Sigmoid colon (tissue), 7 donors: Measurements from ENCODE around the gene UBASH3B. TPM values are rescaled to one million over a fixed set of nuclear protein-coding genes. Genes with fewer than 3 reads are reported as not detected.

ENCODE experiments used
- DNase-seq: peaks from one replicate; pipeline ENCODE4 v3.0.0-alpha.2; 2019
- H3K27ac ChIP-seq, 4 donors: fragments of 200-600 bp; sonication (generic); one replicate each; pipeline ENCODE4 v1.5.1; 2016 to 2019; ENCODE audit warnings: mild to moderate bottlenecking in 1 of 4
- H3K27me3 ChIP-seq, 3 donors: fragments of 200-600 bp; sonication (generic); one replicate each; pipeline ENCODE4 v1.5.1; 2019; ENCODE audit warnings: mild to moderate bottlenecking in 1 of 3
- H3K36me3 ChIP-seq, 4 donors: fragments of 200-600 bp; sonication (generic); one replicate each; pipeline ENCODE4 v1.5.1; 2016 to 2019
- H3K4me1 ChIP-seq, 4 donors: fragments of 200-600 bp; sonication (generic); one replicate each; pipeline ENCODE4 v1.5.1; 2017 to 2019
- H3K4me3 ChIP-seq, 4 donors: fragments of 200-600 bp; sonication (generic); one replicate each; pipeline ENCODE4 v1.5.1; 2017 to 2019; ENCODE audit warnings: mild to moderate bottlenecking in 2 of 4, moderate library complexity in 1 of 4
- H3K9me3 ChIP-seq, 4 donors: fragments of 200-600 bp in 3 of 4; sonication (generic) in 3 of 4; one replicate each; pipeline versions ENCODE4 v1.5.1 to v1.6.1; 2013 to 2019
- EP300 ChIP-seq, 4 donors: sonication (generic); formaldehyde crosslinking; IDR thresholded peaks; one replicate each; pipeline ENCODE4 v1.6.1; 2017; ENCODE audit warnings: antibody characterized with exemption in 4 of 4
- POLR2A ChIP-seq, 2 donors: fragments of 450-650 bp; IDR thresholded peaks; one replicate each; pipeline ENCODE4 v1.6.1; 2016; ENCODE audit warnings: antibody characterized with exemption in 2 of 2, mild to moderate bottlenecking in 2 of 2, moderate library complexity in 2 of 2
- POLR2AphosphoS5 ChIP-seq, 4 donors: sonication (generic); formaldehyde crosslinking; IDR thresholded peaks; one replicate each; pipeline ENCODE4 v1.6.1; 2017; ENCODE audit warnings: antibody characterized with exemption in 4 of 4
- WGBS, 2 donors: extraction: QIAGEN DNeasy Blood & Tissue Kit; methylation state at CpG; one replicate each; pipeline ENCODE4 v1.1.7; 2013; 5-methylcytosine and 5-hydroxymethylcytosine counted together
- intact Hi-C: fragments of 100-400 bp; cut with DNase I; formaldehyde crosslinking; loops from one replicate; pipeline ENCODE4 v1.15.1; 2023
- polyA plus RNA-seq, 3 donors: library from polyadenylated mRNA; stranded (reverse); fragments of 200-250 nt; gene quantifications; one replicate each; pipeline ENCODE4 v1.2.3, GENCODE V29; 2013
- total RNA-seq, 4 donors: library from RNA; depleted of rRNA; stranded (reverse); fragments of >200 nt; gene quantifications; one replicate each; pipeline ENCODE4 v1.1.0, GENCODE V29; 2016
- TF ChIP-seq, protein P1 (sequence below), 4 experiments: fragments of 450-650 bp in 3 of 4; fragments of 200-600 bp in 1 of 4; IDR thresholded peaks; one replicate each; pipeline ENCODE4 v1.5.1; 2016 to 2019; ENCODE audit warnings: antibody characterized with exemption in 4 of 4, mild to moderate bottlenecking in 3 of 4, moderate library complexity in 2 of 4
- donor health status: healthy with polysubstance abuse.
- donor health status: Bipolar disorder and iron deficiency.
- donor health status: healthy.

UBASH3B gene
- total and polyA plus RNA-seq, 7 donors = 1.4 to 12.9 (median 2.1) TPM

DNA sequence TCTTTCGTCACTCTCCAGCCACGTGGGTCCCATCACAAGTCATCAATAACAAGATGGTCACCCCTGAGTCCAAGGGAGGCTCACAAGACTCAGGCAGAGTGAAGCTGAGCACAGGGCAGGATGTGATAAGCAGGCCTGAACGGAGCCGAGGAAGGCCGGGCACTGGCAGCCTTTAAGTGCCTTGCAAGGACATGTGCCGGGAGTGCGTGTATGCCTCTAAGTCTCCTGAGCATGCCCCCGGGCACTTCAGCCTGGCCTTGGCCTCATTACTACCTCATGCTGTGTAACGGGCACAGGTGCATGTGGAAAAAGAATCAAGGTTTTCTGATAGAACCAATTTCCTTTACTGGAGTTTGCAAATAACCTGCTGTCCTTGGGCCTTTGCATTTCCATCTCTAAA lies 55.8 kb downstream of the UBASH3B start:
- 82 to 85% methylated on average over 9 of the region's 9 CpGs for WGBS, 2 donors
- peaks cover 0 to 32% (median 9%) of the 10 kb centered on the region in 4 donors for H3K4me1 ChIP-seq
- TF ChIP-seq POLR2AphosphoS5 (IDR thresholded peaks at IDR 0.05) (no peak), POLR2A (IDR thresholded peaks at IDR 0.05) (no peak), EP300 (IDR thresholded peaks at IDR 0.05) (no peak)
- TF ChIP-seq, protein P1, sequence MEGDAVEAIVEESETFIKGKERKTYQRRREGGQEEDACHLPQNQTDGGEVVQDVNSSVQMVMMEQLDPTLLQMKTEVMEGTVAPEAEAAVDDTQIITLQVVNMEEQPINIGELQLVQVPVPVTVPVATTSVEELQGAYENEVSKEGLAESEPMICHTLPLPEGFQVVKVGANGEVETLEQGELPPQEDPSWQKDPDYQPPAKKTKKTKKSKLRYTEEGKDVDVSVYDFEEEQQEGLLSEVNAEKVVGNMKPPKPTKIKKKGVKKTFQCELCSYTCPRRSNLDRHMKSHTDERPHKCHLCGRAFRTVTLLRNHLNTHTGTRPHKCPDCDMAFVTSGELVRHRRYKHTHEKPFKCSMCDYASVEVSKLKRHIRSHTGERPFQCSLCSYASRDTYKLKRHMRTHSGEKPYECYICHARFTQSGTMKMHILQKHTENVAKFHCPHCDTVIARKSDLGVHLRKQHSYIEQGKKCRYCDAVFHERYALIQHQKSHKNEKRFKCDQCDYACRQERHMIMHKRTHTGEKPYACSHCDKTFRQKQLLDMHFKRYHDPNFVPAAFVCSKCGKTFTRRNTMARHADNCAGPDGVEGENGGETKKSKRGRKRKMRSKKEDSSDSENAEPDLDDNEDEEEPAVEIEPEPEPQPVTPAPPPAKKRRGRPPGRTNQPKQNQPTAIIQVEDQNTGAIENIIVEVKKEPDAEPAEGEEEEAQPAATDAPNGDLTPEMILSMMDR (IDR thresholded peaks at IDR 0.05) = no peak
- no peaks in the 10 kb centered on the region for H3K9me3 ChIP-seq
- no peaks in the 10 kb centered on the region for H3K36me3 ChIP-seq
- H3K27ac ChIP-seq = peak overlapping the region in 2 of 4 donors; percentile 17 to 62
- peak; percentile 60 for DNase-seq
- intact Hi-C loops = no loop called here
- H3K27me3 ChIP-seq = no peaks in the 10 kb centered on the region
- H3K4me3 ChIP-seq = no peak overlapping the region

DNA sequence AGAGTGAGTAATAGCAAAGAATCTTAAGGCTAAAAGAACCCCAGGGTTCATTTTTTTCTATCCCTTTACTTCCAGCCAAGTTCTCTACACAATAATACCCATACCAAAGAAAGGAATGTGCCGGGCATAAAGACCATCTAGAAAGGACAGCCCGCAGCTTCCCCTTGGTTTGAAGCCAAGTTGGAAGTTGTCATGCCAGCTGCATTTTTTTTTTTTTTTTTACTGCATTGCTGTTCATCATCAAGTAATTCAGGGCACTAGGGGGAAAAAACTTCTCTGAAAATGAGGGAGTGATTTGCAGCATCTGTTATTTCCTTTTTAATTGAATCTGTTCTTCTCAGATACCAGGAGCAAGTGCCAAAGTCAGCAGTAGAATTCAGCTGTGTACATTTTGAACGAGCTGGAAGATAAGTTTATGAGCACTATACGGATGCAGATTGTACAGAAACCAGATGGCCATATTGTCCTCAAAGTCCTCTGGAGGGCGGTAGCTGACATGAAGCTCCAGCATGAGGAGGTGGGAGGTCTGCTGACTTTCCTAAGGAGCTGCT lies 56.4 kb downstream of the UBASH3B start:
- intact Hi-C loops = no loop called here
- 33 to 38% methylated on average over 5 of the region's 5 CpGs for WGBS, 2 donors
- Histone ChIP-seq H3K27ac (peak overlapping the region in 2 of 4 donors; percentile 17 to 62), H3K4me3 (no peak overlapping the region), H3K9me3 (no peaks in the 10 kb centered on the region), H3K4me1 (peaks cover 0 to 27% (median 9%) of the 10 kb centered on the region in 4 donors), H3K27me3 (no peaks in the 10 kb centered on the region), H3K36me3 (no peaks in the 10 kb centered on the region)
- no peak for TF ChIP-seq POLR2A (IDR thresholded peaks at IDR 0.05)
- TF ChIP-seq POLR2AphosphoS5 (IDR thresholded peaks at IDR 0.05) = no peak
- no peak for TF ChIP-seq EP300 (IDR thresholded peaks at IDR 0.05)
- TF ChIP-seq, protein P1 (IDR thresholded peaks at IDR 0.05) = no peak
- DNase-seq = peak; percentile 46

DNA sequence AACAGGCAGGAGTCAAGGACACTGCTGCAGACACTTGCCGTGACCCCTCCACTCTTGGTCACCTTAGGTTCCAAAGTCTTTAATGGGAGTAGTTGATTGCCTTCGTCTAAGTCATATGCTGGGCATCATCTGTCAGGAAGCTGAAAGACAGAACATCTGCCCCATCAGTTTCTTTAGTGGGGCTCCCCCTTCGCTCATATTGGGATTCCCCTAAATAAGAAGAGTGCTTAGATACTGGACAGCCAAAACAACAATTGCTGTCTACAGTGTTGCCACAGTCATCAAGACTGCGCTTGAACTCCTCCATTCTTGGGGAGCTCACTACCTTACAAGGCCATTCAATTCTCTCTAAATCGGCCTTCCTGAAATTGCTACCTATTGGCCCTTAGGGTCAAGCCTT lies 58.5 kb downstream of the UBASH3B start:
- H3K27me3 ChIP-seq = no peaks in the 10 kb centered on the region
- H3K4me3 ChIP-seq = no peak overlapping the region
- H3K4me1 ChIP-seq = peaks cover 0 to 18% (median 9%) of the 10 kb centered on the region in 4 donors
- H3K27ac ChIP-seq = no peak overlapping the region
- WGBS, 2 donors = 68 to 81% methylated on average over 5 of the region's 5 CpGs
- no peaks in the 10 kb centered on the region for H3K36me3 ChIP-seq
- no peaks in the 10 kb centered on the region for H3K9me3 ChIP-seq
- DNase-seq = no peak
- no peak for TF ChIP-seq POLR2A (IDR thresholded peaks at IDR 0.05)
- no peak for TF ChIP-seq POLR2AphosphoS5 (IDR thresholded peaks at IDR 0.05)
- intact Hi-C loops = no loop called here

DNA sequence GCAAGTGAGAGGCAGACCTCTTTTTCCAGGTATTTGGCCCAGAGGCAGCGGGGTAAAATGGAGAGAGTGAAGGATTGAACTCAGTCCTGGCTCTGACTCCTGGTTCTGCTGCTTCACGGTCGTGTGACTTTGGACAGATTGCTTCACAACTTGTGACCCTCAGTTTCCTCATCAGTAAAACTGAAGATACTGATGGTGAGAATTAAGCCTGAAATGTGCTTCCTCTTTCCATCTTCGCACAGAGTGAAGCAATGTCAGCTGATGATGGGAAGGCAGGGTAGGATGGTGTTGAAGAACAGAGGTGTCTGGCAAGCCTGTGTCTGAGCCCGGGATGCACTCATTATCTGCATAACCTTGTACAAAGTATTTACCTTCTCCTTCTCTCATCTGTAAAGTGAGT lies 59.0 kb downstream of the UBASH3B start:
- intact Hi-C loops = no loop called here
- H3K27ac ChIP-seq = no peak overlapping the region
- H3K36me3 ChIP-seq = no peaks in the 10 kb centered on the region
- H3K4me1 ChIP-seq = peaks cover 0 to 17% (median 9%) of the 10 kb centered on the region in 4 donors
- no peaks in the 10 kb centered on the region for H3K27me3 ChIP-seq
- DNase-seq = no peak
- WGBS, 2 donors = 70 to 77% methylated on average over 5 of the region's 5 CpGs
- TF ChIP-seq POLR2AphosphoS5 (IDR thresholded peaks at IDR 0.05) (peak in 1 of 4 donors; percentile 23), EP300 (IDR thresholded peaks at IDR 0.05) (no peak)
- H3K4me3 ChIP-seq = no peak overlapping the region
- no peaks in the 10 kb centered on the region for H3K9me3 ChIP-seq

DNA sequence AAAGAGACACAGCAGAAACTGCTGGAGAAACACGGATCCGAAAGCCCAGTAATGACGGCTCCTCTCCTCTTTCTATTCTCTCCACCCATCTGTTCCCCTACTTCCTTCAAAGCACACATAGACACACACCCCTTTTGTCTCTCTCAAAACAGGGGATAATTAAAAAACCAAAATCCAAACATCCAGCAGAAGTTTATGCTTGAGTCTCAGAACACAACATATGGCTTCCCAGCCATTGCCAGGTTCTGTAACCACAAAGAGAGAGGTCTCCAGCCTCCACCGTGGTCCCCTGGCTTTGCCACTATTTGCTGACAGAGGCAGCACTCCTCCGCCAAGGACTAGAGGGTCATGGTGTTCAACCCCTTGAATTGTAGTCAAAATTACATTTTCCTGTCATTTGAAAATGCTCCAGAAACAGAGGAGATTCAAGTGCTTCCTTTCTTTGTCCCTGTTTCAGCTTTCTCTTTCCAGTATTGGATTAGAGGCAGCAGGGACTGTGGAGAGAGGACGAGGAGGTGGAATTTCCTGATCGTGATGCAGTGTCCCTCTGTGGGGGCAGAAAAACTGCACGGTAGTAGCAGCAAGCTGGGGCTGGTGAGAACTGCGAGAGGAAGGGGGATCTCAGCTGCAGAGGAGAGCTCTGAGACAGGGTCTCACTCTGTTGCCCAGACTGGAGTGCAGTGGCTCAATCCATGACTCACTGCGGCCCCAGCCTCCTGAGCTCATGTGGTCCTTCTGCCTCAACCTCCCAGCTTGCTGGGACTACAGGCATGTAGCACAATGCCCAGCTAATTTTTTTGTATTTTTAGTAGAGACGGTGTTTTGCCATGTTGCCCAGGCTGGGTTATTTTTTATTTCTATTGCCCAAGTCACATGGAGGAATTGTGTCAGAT lies 60.3 kb downstream of the UBASH3B start:
- no peak for TF ChIP-seq EP300 (IDR thresholded peaks at IDR 0.05)
- TF ChIP-seq POLR2AphosphoS5 (IDR thresholded peaks at IDR 0.05) = no peak
- TF ChIP-seq, protein P1 (IDR thresholded peaks at IDR 0.05) = no peak
- no peak for TF ChIP-seq POLR2A (IDR thresholded peaks at IDR 0.05)
- DNase-seq = no peak
- Histone ChIP-seq H3K36me3 (no peaks in the 10 kb centered on the region), H3K4me3 (no peak overlapping the region), H3K9me3 (no peaks in the 10 kb centered on the region), H3K4me1 (peaks cover 0 to 17% (median 9%) of the 10 kb centered on the region in 4 donors), H3K27ac (no peak overlapping the region), H3K27me3 (no peaks in the 10 kb centered on the region)
- intact Hi-C loops = no loop called here
- WGBS, 2 donors = 46 to 67% methylated on average over 11 of the region's 11 CpGs
